Pancreas (tissue), 10 donors: Measurements from ENCODE around the gene RWDD2A. TPM values are rescaled to one million over a fixed set of nuclear protein-coding genes. Genes with fewer than 3 reads are reported as not detected.

Experiments used
- ATAC-seq, 4 donors: fragments of 200-7000 bp; cut with Tn5 transposase; one replicate each; pipeline versions ENCODE4 v1.8.0 to v1.9.1; 2020; ENCODE audit warnings: mild to moderate bottlenecking in 4 of 4, moderate library complexity in 4 of 4
- DNase-seq, 6 donors: peaks; one replicate each; pipeline ENCODE4 v3.0.0-alpha.2; 2020
- FAIRE-seq: peaks from 2 replicates; lab custom pipeline; 2012; peaks lifted over from hg19 to GRCh38; lab: Jason Lieb, UNC
- H3K27ac ChIP-seq, 4 donors: fragments of 200-600 bp; sonication (generic); 1 replicate in 3 of 4; 2 replicates in 1 of 4; pipeline versions ENCODE4 v1.5.0 to v1.8.0; 2020
- H3K27me3 ChIP-seq, 4 donors: fragments of 200-600 bp; one replicate each; pipeline ENCODE4 v1.8.0; 2021
- H3K36me3 ChIP-seq, 3 donors: fragments of 200-600 bp; sonication (generic) in 1 of 3; one replicate each; pipeline versions ENCODE4 v1.5.0 to v1.8.0; 2020 to 2021
- H3K4me1 ChIP-seq, 3 donors: fragments of 200-600 bp; one replicate each; pipeline ENCODE4 v1.8.0; 2021
- H3K4me3 ChIP-seq, 4 donors: fragments of 200-600 bp; sonication (generic) in 2 of 4; one replicate each; pipeline versions ENCODE4 v1.5.0 to v1.8.0; 2020 to 2021
- H3K9me3 ChIP-seq, 4 donors: fragments of 200-600 bp; one replicate each; pipeline ENCODE4 v1.8.0; 2021
- WGBS, 2 donors: extraction: QIAGEN DNeasy Blood & Tissue Kit; methylation state at CpG; one replicate each; pipeline ENCODE4 v1.1.7; 2013; 5-methylcytosine and 5-hydroxymethylcytosine counted together
- intact Hi-C, 3 donors: fragments of 100-400 bp; cut with DNase I; formaldehyde crosslinking; loops; one replicate each; pipeline versions ENCODE4 v1.11.1 to v1.14.2; 2022
- polyA plus RNA-seq, 2 donors: library from polyadenylated mRNA; stranded (reverse); fragments of 200-250 nt; gene quantifications; one replicate each; pipeline ENCODE4 v1.2.3, GENCODE V29; 2013
- total RNA-seq, 6 donors: library from RNA; stranded (reverse); fragmentation: NEBNext Ultra II Directional in 4 of 6; extraction: Animal tissue kit (Norgen Biotek cat#: 25700) in 4 of 6; gene quantifications; one replicate each; pipeline versions ENCODE4 v1.2.1 to v1.2.4, GENCODE V29; 2021 to 2023
- TF ChIP-seq, protein P1 (sequence below), 4 donors: fragments of 200-600 bp; sonication (generic) in 3 of 4; IDR thresholded peaks; one replicate each; pipeline versions ENCODE4 v1.5.0 to v1.8.0; 2021; ENCODE audit warnings: antibody characterized with exemption in 4 of 4
- donor health status: healthy with polysubstance abuse.
- donor health status: DM: no; HTN: no; CAD: no; lungs with moderate emphysema.
- donor health status: DM: no; HTN: no; CAD: no.
- donor health status: control.
- donor health status: control.
- donor health status: Bipolar disorder and iron deficiency.
- donor health status: DM: yes; HTN: yes; CAD: no.
- donor health status: DM: no; HTN: no; CAD: no.
- donor health status: DM: no; HTN: no; CAD: no.
- donor health status: DM: yes; HTN: yes; CAD: no.

The RWDD2A gene
- total and polyA plus RNA-seq, 8 donors = 3.3 to 6.8 (median 4.6) TPM

DNA sequence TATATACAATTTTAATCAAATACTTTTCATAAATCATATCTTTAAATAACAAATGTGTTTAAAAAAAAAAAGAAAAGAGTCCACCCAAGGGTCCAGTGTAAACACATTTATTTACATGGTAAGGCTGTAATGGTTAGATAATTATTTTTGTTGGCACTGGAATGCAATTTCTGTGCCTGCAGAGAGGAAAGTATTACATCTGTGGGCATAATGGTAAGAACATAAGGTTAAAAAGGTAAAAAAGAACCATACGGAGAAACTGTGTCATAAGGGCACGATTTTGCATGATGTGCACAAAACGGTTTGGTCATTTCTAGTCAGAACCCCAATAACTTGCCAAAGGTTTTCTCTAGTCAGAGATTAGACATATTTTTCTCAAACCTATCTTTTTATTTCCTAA lies 54.3 kb downstream of the RWDD2A start:
- ATAC-seq (no peak), FAIRE-seq (no peak), DNase-seq (no peak)
- Histone ChIP-seq H3K36me3 (no peaks in the 10 kb centered on the region), H3K4me3 (no peak overlapping the region), H3K4me1 (no peaks in the 10 kb centered on the region), H3K9me3 (no peaks in the 10 kb centered on the region), H3K27me3 (no peaks in the 10 kb centered on the region), H3K27ac (no peak overlapping the region)
- 49 to 70% methylated on average over 3 of the region's 3 CpGs for WGBS, 2 donors
- intact Hi-C loops = no loop called here
- TF ChIP-seq, protein P1, sequence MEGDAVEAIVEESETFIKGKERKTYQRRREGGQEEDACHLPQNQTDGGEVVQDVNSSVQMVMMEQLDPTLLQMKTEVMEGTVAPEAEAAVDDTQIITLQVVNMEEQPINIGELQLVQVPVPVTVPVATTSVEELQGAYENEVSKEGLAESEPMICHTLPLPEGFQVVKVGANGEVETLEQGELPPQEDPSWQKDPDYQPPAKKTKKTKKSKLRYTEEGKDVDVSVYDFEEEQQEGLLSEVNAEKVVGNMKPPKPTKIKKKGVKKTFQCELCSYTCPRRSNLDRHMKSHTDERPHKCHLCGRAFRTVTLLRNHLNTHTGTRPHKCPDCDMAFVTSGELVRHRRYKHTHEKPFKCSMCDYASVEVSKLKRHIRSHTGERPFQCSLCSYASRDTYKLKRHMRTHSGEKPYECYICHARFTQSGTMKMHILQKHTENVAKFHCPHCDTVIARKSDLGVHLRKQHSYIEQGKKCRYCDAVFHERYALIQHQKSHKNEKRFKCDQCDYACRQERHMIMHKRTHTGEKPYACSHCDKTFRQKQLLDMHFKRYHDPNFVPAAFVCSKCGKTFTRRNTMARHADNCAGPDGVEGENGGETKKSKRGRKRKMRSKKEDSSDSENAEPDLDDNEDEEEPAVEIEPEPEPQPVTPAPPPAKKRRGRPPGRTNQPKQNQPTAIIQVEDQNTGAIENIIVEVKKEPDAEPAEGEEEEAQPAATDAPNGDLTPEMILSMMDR (IDR thresholded peaks at IDR 0.05) = no peak

Other genes with a start within 250 kb of the RWDD2A start
- 1 to 10 TPM; 3.2 to 6.9 (median 4.0) TPM for gene UBE3D, start 127.5 kb upstream of the RWDD2A start, total RNA-seq
- gene UBE3D, start 127.5 kb upstream of the RWDD2A start, polyA plus RNA-seq = 1 to 10 TPM; 3.9 to 6.4 TPM
- 10 to 100 TPM in 3 of 6 donors, 1 to 10 TPM in 3; 8.3 to 16.1 (median 10.5) TPM for gene DOP1A, start 125.7 kb upstream of the RWDD2A start, total RNA-seq
- 10 to 100 TPM in 1 of 2 donors, 1 to 10 TPM in 1; 5.9 to 12.3 TPM for gene DOP1A, start 125.7 kb upstream of the RWDD2A start, polyA plus RNA-seq
- 10 to 100 TPM; 46.7 to 67.6 (median 55.5) TPM for gene PGM3, start 92 bp upstream of the RWDD2A start, total RNA-seq
- gene PGM3, start 92 bp upstream of the RWDD2A start, polyA plus RNA-seq = 10 to 100 TPM; 14.2 to 21.5 TPM
- gene ME1, start 237.7 kb downstream of the RWDD2A start, total RNA-seq = 1 to 10 TPM; 1.5 to 4.6 (median 3.2) TPM
- 1 to 10 TPM; 2.1 to 3.1 TPM for gene ME1, start 237.7 kb downstream of the RWDD2A start, polyA plus RNA-seq